Activated CD4-positive, alpha-beta T cell treated with anti-CD3 and anti-CD28 coated beads for 48 hours (primary cell): ENCODE measurements around the gene NR1D1.

Experiments
- DNase-seq: peaks from one replicate; pipeline ENCODE4 v3.0.0-alpha.2; 2020

Gene NR1D1

DNA sequence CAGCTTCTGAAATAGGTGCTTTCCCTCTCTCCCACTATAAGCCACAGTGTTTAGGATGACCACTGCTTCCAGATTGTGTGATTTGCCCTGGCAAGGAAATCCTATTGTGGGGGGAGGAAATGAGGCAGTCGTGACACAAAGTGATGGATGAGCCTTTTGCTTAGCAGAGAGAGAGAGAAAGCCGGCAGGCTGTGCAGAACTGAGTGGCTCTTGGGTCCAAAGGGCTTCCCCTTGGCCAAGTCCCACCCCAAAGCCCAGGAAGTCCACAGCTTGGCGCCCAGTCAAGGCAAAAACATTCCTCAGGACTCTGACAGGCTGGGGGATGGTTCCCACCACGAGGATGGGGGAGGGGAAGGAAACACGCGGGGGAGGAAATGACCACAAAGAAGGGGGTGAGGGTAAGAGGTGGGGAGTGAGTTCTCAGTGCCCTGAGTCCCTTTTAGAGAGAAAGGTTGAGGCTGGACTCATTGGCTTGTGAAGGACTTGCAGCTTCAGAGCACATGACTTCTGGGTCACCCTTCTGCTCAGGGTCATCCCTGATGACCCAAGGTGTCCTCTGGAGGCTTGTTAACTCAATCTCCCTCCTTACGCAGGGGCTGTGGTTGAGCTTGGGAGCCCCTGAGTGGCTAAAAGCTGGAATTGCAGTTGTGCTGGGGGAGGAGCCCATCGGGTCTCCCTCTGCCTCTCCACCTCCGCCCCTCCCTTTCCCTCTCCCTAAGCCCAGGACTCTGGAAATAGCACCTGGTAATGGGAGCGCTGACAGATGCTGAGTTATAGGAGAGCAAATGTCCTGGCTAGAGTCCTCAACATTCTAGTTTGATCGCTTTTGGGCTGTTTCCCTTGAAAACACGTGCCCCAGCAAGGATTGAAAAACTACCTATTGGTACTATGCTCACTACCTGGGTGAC lies 11.1 kb upstream of the NR1D1 start:
- DNase-seq = peak; percentile 80

DNA sequence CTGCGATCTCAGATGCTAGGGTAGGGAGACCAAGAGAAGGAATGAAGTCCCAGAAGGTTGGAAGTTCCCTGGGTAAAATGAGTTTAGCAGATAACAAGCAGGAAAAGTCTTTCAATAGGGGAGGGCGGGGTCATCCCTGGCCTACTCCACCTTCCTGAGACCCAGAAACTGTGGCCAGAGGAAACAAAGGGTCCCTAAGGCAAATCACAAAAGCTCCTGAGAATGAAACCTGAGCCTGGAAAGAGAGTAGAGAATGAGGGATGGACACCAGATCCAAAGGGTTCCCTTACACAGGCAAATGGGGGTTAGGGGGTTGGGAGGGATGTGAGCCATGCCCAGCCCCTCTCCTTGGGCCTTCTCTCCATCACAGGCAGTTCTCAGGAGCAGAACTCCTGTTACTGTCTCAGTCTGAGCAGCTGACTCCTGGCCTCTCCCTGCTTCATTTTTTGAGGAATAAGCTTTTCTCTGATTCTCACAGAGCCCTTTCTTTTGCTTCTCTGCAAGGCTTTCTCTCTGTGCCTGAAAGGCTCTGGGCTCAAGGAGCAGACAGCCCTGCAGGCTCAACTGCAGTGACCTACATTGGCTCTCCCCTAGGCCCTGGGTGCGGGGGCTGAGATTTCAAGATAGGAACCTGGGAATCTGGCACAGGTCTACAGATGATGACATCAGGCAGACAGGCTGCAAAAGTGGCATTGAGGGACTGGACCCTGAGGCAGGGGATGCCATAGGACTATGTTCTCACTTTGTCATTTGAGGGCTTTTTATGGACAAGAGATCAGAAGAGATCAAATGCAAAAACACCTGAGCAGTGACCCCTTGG lies 9.8 kb upstream of the NR1D1 start:
- DNase-seq = no peak

DNA sequence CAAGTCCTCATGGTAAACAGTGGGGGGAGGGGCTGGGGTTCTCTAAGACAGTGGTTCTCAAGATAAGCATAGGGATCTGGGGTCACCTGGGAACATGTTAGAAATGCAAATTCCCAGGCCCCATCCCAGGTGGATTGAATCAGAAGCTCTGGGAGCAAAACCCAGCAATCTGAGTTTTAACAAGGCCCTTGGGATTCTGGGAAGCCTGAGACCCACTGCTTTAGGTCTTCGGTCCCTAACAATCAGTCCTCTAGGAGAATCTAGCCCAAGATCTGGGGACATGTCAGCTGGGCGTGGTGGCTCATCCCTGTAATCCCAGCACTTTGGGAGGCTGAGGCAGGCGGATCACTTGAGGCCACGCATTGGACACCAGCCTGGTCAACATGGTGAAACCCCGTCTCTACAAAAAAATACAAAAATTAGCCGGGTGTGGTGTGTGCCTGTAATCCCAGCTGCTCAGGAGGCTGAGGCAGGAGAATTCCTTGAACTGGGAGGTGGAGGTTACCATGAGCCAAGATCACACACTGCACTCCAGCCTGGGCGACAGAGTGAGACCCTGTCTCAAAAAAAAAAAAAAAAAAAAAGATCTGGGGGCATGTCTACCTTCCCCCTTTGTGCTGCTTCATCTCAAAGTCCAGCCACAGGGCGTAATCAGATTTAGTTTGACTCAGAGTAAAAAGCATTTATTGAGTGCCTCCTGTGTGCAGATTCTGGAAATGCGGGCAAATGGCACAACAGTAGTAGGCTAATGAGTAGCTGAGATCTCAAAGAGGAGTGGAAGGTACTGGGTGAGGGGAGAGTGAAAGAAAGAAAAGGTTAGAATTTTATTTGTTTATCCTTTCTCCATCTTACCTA lies 8.8 kb upstream of the NR1D1 start:
- DNase-seq = no peak

DNA sequence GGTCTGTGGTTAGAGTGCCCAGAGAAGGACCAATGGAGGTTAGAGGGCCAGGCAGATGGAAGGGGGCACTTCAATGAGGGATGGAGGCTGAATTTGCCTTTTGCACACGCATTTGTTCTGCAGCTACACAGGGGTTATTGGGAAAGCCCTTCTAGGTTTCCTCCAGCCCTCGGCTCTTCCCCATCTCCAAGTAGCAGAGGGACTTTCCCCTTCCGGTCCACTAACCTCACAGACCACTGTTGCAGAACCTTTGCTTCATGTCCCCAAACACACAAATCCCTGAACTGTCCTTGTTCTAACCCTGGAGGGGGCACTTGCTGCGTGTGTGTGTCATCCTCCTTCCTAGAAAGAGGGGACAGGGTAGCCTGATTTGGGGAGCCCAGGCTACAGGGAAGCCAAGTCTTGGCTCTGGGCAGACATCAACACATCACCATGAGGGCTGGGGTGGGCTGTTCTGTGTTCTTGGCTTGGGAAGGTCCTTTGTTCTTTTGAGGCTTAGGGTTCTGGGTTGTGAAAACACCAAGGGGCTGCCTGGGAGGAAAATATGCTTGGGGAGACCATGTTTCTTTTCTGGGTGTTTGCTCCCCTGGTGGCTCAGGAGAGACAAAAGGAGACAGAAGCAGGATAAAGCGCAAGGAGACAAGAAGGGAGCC lies 7.3 kb upstream of the NR1D1 start:
- no peak for DNase-seq

DNA sequence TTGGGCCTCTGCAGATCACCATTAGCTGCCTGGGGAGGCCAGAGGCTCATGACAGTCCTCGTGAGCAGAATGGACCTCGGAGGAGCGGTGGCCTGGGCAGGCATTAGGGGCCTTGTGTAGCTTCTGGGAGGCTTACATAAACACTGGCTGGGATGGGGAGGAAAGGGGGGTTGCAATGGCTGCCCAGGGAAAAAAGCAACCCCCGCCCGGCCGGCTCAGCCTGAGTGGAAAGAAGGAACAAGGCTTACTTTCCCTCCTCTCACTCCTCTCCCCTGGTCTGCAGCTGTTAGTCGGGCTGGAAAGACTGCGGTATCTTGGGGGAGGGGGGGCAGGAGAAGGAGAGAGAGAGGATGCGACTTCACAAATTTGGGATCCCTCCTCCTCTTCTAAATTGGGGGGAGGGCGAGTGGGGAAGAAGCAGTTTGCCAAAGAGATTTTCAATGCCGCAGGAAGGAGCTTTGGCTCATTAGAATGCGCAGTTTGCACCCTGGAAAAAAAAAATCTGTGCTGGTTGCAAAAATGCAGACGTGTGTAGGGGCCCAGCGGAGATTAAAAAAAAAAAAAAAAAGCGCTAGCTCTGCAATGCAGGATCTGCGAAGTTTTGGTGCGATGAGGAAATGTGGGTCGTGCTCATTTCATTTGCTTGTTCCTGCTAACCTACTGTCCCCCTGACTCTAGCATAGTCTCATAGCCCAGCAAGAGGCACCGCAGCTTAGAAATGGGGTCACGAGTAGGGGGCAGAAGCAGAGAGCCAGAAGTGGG lies 6.6 kb upstream of the NR1D1 start:
- no peak for DNase-seq

DNA sequence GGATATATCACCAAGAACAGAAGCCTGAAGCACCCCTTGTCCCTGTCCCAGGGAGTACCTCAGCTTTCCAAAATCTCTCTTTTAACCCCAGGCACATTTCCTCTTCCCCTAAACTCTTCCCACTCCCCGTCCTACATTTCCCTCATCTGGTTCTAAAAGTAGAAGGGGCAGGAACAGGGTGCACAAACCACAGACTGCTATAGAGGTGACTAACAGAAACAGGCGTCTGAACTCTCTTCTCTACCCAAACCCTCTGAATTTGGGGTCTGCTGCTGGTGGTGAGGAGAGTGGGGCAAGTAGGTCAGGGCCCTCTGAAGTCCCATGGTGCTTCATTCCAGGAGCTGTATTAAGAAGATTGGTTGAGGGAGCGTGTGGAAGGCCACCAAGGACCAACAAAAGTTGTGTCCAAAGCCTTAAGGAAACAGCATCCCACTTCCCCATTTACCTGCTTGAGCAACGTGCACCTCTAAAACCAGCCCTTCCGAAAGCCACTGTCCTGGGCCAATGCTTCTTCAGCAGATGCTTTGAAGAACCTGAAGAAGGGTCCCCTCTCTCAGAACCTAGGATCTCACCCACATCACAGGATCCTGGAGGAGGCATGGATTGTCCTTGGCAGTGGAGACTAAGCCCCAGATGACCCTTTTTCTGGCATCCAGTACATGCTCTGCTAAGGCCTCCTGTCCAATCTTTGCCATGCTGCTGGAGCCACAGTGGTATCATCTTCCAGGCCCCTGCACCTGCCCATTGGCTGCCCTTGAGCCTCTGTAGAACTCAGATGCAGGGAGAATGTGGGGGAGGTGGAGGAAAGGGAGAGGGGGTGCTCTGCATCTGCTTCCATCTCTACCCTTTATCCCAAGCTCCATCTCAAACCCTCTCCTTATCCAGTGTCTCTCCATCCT lies 5.7 kb upstream of the NR1D1 start:
- no peak for DNase-seq

DNA sequence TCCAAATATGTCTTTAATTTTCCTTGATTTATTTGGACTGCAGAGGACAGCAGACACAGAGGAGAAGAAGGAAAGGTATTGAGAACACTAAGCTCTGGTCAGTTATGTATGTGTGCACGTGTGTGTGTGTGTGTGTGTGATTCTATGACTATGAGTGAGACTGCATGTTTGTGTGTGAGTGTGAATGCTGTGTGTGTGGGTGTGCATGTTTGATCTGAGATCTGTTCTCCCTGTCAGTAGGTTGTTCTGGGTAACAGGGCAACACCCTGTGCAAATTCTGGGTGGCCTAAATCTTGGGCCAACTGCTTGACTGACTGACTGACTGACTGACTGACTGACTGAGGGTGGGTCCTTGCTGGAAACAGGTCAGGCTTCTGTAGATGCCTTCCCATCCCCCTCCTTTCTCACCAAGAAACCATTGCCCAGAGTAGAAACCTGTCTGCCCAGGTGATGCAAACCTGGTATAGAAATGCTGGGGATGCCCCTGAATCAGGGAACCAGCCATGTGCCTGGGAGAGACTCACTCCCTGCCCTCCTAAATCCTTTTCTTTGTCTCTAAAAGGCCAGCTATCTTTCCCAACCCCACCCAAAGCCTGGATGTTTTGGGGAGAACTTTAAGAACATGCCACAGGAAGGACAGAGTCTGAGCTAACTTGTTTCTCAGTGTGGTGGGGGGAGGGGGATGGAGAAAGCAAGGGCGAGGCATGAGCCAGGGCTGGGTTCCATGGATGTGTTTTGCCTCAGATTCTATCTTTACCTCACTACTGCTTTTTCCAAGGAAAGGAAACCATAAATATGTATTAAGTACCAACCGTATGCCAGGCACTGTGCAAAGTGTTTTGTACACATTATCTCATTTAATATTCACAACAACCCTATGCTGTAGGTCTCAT lies 4.5 kb upstream of the NR1D1 start:
- no peak for DNase-seq

DNA sequence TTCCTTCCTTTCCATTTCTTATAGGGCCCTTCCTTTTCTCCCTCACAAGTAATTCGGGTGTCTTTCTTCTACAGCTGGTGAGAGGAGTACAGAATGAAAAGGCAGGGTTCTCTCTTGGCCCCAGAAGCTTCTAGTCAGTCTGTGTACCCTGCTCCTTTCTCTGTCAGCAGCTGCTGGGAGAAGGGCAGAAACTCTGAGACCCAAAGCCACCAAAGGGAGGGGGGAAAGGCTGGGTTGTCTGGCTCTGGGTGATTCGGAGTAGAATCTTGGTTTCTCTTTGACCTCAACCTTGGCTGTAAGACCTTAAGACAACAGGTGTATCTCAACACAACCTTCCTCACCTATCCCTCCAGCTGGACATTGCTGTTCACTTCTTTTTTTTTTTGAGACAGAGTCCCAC lies 3.3 kb upstream of the NR1D1 start:
- DNase-seq = no peak

DNA sequence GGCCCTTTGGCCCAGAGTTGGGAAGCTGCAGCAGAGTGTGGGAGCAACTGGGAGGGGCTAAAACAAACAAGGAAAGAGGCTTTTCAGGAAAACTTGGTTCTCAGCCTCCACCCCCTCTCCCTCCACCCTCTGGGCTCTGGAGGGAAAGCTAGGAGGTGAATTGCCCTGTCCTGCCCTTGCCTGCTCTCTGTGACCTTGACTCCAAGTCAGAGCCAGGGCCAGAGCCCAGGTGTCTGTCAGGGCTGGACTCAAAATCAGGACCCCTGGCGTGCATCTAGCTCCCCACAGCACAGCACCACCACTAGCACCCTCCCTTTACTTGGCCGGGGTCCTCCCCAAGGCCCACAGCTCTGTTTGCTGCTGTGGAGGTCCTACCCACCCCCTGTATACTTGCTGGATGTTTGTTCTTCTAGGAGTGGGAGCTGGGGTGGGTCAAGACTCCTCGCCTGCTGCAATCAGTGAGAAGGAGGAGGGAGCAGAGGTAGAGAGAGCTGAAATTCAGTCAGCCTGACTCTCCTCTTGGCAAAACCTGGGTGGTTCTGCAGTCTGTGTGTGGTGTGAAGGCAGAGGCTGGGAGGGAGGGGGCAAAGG lies 2.8 kb upstream of the NR1D1 start:
- DNase-seq = no peak

DNA sequence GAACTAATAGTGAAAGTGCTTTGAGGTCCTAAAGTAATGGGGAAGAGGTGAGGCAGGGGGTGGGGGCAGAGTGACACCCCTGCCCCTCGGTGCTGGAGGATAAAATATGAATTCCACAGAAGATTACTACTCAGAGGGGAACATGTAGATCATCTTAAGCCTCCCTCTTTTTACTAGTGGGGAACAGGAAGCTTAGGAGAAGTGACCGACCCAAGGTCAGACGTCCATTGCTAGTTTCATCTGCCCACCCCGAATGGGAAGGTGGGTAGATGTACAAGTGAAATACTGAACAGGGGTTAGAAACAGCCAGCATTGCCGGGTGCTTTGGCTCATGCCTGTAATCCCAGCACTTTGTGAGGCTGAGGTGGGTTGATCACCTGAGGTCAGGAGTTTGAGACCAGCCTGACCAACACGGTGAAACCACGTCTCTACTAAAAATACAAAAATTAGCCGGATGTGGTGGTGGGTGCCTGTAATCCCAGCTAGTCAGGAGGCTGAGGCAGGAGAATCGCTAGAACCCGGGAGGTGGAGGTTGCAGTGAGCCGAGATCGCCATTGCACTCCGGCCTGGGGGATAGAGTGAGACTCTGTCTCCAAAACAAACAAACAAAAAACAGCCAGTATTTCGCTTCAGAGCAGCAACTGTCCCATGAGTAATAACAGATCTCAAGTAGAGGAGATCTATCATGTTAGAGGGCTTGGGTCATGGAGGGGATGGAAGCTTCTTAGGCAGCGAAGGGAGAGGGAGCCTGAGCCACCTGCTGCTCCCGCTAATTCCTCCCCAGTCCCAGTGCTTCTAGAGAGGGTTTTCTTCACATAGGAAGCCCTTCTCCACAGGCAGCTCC lies 1.2 kb upstream of the NR1D1 start:
- no peak for DNase-seq

DNA sequence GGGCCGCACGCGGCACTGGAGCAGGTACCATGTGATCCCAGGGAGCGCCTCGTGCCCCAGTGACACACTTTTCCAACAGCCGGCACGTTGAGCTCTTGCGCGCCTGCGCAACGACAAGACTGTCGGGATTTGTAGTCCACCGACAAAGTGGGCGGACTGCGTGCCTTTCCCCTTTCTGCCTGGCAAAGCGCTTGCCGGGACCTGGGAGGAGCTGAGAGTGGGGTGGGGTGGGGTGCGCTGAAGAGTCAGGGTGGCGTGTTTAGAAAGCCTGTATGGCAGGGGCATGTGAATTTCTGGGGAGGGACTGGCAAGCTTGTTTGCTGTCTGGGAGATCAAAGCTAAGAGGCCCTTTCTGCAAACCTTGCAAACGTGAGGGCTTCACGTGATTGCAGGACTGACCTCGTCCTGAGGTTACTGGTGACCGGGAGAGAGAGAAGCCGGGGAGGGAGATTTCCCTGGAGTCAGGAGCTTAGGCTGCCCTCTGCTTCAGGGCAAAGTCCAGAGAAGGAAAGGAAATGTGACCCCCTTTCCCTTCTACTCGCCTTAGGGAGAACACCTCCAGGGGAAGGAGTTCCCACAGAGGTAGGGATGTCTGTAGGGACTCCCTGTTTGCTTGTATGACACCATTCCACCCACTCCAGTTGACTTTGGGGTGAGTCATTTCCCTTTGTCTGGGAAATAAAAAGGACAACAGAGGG lies 429 bp upstream of the NR1D1 start:
- DNase-seq = peak; percentile 95

DNA sequence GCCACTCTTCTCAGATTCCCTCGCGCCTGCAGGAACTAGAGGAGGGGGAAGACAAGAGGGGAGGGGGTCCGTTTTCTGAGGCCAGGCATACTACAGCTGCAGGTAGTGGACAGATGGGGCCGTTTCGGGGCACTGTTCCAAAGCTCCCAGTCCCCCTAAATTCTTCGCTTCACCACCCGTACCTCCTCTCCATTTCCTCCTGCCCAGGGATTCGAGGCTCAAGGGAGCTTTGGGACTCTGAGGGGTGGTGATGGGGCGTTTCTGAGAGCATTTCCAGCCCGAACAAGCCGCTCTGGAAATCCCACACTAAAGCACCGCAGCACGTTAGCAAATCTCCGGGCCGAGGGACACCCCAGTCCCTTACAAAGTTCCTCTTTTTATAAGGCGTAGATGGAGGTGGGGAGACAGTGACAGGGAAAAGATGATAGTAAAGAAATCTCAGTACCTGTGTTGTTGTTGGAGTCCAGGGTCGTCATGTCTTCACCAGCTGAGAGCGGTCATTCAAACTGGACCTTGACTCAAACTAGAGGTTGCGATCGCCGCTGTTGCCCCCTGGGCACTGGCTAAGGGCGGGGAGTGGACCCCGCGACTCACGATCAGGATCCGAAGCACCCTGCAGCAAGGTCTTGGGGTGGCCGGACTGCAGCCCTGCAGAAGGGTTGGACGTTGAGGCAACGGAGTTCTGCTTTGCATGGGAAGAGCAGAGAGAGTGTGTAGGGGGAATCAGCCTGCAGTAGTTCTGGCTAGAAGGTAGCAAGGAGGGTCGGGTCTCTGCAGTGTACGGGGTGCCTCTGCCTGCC lies 570 bp downstream of the NR1D1 start:
- DNase-seq = peak; percentile 34

DNA sequence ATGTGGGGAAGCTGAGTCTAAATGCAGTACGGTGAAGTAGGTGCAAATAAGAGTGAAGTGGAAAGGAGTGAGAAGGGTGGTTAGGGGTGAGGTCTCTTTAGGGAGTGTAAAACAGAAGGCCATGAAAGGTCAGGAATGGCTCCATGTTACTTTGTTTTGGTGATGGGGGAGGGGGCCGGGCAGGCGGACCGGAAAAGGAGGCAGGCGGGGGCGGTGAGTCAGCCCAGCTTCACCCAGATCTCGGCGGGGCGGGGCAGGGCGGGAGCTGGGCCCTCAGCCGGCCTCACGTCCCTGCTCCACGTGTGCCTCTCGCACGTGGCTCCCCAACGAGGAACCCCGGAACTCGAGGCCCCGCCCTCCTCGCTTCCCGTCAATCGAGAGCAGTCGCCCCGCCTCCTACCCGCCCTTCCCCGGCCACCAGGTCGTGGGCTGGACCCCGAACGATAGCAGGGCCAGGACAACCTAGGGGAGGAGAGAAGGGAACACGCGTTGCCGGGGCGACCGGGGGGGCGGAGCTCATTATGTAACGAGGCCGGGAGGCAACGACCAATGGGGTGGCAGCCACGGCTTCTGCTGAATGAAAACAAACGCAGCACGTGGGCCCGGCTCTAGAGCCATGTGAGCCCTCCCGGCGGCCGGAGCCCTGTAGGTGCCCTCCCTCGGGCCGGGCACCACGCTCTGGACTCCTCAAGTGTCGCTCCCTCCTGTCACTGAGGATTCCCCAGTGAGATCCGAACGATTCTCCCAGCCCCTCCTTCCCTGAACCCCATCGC lies 1.4 kb downstream of the NR1D1 start:
- DNase-seq = peak; percentile 100

DNA sequence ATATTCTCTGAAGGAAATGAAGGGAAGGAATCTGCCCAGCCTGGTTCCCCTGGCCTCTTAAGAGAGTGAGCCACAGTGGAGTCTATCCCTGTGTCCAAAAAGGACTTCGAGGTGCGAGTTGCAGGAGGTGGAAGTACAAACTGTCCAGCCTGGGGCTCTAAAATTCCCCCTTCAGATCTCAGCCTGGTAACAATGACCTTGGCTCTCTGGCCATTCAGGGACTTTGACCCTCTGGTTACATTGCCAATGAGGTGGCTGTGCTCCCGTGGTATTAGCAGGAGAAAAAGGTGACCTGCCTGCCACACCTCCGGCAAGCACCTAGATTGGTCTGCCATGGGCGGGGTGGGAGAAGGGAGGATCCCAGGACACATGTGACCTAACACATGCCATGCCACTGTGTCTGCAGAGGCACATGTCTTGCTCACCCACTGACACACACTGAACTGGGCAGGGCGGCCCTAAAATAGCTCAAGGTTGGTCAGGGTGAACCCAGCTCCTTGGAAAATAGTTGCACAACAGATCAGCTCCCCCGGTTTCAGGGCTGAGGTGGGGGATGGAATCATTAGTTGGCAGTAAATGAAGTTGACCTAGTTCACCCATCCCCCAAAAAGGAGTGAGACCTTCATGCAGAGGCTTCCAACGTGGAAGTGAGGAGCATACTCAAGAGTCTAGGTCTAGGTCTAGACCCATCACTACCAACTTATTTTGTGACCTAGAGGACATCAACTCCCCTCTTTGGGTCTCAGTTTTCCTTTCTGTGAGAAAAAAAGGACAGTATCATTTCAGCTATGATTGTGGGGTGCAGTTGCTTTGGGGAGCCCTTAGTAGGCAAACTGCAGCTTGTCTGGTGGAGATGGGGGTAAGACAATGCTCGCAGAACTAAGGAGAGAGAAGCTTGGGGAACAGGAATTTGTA lies 2.2 kb downstream of the NR1D1 start:
- no peak for DNase-seq

DNA sequence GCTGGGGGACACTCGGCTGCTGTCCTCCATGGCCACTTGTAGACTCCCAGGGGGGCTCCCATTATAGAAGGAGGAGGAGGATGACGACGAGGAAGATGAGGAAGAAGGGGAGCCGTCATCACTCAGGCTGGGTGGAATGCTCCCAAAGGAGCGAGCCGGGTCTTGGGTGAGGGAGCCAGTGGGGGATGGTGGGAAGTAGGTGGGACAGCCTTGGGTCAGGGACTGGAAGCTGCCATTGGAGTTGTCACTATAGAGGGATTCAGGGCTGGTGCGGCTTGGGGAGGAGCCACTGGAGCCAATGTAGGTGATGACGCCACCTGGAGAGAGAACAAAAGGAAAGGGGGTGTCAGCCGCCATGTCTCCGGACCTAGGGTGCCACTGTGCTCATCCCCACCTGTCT lies 3.3 kb downstream of the NR1D1 start:
- no peak for DNase-seq
